Left ventricle myocardium inferior (tissue), 1 donor: ENCODE results near the gene CCDC61. TPM values are rescaled to one million over a fixed set of nuclear protein-coding genes. Genes with fewer than 3 reads are reported as not detected.

Experiments used
- DNase-seq: peaks from one replicate; pipeline ENCODE4 v3.0.0-alpha.2; 2020
- H3K27ac ChIP-seq: fragments of 200-600 bp; replicated peaks from 2 replicates; pipeline ENCODE4 v1.8.0; 2021
- H3K27me3 ChIP-seq: fragments of 200-600 bp; 2 replicates; pipeline ENCODE4 v1.8.0; 2021; ENCODE audit warnings: low read depth
- H3K36me3 ChIP-seq: fragments of 200-600 bp; 2 replicates; pipeline ENCODE4 v1.8.0; 2021
- H3K4me1 ChIP-seq: fragments of 200-600 bp; 2 replicates; pipeline ENCODE4 v1.8.0; 2021
- H3K4me3 ChIP-seq: fragments of 200-600 bp; 2 replicates; pipeline ENCODE4 v1.8.0; 2021; ENCODE audit warnings: mild to moderate bottlenecking, moderate library complexity
- H3K9me3 ChIP-seq: fragments of 200-600 bp; replicated peaks from 2 replicates; pipeline ENCODE4 v1.8.0; 2021
- CTCF ChIP-seq: fragments of 200-600 bp; IDR thresholded peaks from 2 replicates; pipeline ENCODE4 v1.8.0; 2021; ENCODE audit warnings: antibody characterized with exemption, mild to moderate bottlenecking, borderline replicate concordance
- intact Hi-C: fragments of 100-400 bp; cut with micrococcal nuclease; formaldehyde crosslinking; loops from one replicate; pipeline ENCODE4 v1.11.0; 2022
- total RNA-seq: library from RNA; stranded (reverse); fragmentation: NEBNext Ultra II Directional; extraction: Animal tissue kit (Norgen Biotek cat#: 25700); gene quantifications from one replicate; pipeline ENCODE4 v1.2.1, GENCODE V29; 2021
- donor health status: DM: no; HTN: yes; CAD: no; lungs with severe emphysema.

The CCDC61 gene
- total RNA-seq, 1 donor from 2014 or later: 8.7 TPM

- Histone ChIP-seq H3K27ac (peak overlapping the region; percentile 86), H3K9me3 (no peaks in the 10 kb centered on the region), H3K4me1 (peaks cover 46% of the 10 kb centered on the region), H3K4me3 (no peak overlapping the region), H3K27me3 (peaks cover 68% of the 10 kb centered on the region), H3K36me3 (no peaks in the 10 kb centered on the region)
- TF ChIP-seq CTCF: no peak
- no peak for DNase-seq
- intact Hi-C loops: no loop called here
Measured at GRCh38 chr19:45960595-45961235, 34.6 kb upstream of the CCDC61 start.

- H3K9me3 ChIP-seq: no peaks in the 10 kb centered on the region
- DNase-seq: no peak
- intact Hi-C loops: no loop called here
- no peak for TF ChIP-seq CTCF
- peaks cover 37% of the 10 kb centered on the region for H3K4me1 ChIP-seq
- H3K27me3 ChIP-seq: peaks cover 68% of the 10 kb centered on the region
- H3K4me3 ChIP-seq: no peak overlapping the region
- H3K36me3 ChIP-seq: no peaks in the 10 kb centered on the region
- peak overlapping the region; percentile 86 for H3K27ac ChIP-seq
Measured at GRCh38 chr19:45962021-45962420, 33.2 kb upstream of the CCDC61 start.

- no peaks in the 10 kb centered on the region for H3K36me3 ChIP-seq
- no peak for DNase-seq
- no peak for TF ChIP-seq CTCF
- no peaks in the 10 kb centered on the region for H3K9me3 ChIP-seq
- H3K27ac ChIP-seq: no peak overlapping the region
- intact Hi-C loops: no loop called here
- H3K4me3 ChIP-seq: no peak overlapping the region
- peaks cover 18% of the 10 kb centered on the region for H3K4me1 ChIP-seq
- peaks cover 74% of the 10 kb centered on the region for H3K27me3 ChIP-seq
Measured at GRCh38 chr19:45967246-45967645, 28.0 kb upstream of the CCDC61 start.

DNA sequence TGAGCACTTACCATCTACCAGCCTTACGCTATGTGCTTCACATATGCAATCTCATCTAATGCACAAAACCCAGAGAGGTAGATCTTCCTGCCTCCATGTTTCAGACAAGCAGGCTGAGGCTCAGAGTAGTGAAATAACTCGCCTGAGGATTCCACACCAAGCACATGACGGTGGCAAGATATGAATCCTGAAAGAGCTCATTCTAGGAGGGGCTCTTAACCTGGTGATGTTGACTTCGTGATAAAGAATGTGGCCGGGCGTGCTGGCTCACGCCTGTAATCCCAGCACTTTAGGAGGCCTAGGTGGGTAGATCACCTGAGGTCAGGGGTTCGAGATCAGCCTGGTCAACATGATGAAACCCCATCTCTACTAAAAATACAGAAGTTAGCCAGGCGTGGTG, 26.6 kb upstream of the CCDC61 start:
- H3K36me3 ChIP-seq: no peaks in the 10 kb centered on the region
- no peak overlapping the region for H3K27ac ChIP-seq
- intact Hi-C loops: no loop called here
- DNase-seq: no peak
- TF ChIP-seq CTCF: no peak
- H3K4me3 ChIP-seq: no peak overlapping the region
- H3K27me3 ChIP-seq: peaks cover 85% of the 10 kb centered on the region
- H3K4me1 ChIP-seq: peaks cover 26% of the 10 kb centered on the region
- no peaks in the 10 kb centered on the region for H3K9me3 ChIP-seq

- peak overlapping the region; percentile 27 for H3K27ac ChIP-seq
- DNase-seq: no peak
- peaks cover 95% of the 10 kb centered on the region for H3K27me3 ChIP-seq
- intact Hi-C loops: no loop called here
- H3K9me3 ChIP-seq: no peaks in the 10 kb centered on the region
- H3K36me3 ChIP-seq: no peaks in the 10 kb centered on the region
- H3K4me1 ChIP-seq: peaks cover 31% of the 10 kb centered on the region
- no peak for TF ChIP-seq CTCF
- H3K4me3 ChIP-seq: no peak overlapping the region
Measured at GRCh38 chr19:45969676-45970075, 25.6 kb upstream of the CCDC61 start.
